HEK293 (cell line): ENCODE data around the gene GJD3.

Experiments
- CTCF ChIA-PET: fragments of 350-600 bp; formaldehyde crosslinking; extraction: SDS; loops from one replicate; lab custom pipeline; 2021; ENCODE audit warnings: antibody characterized with exemption; lab: Yijun Ruan, JAX
- POLR2A ChIA-PET: fragments of 300-600 bp; formaldehyde crosslinking; extraction: SDS; loops from one replicate; lab custom pipeline; 2020; ENCODE audit warnings: antibody characterized with exemption, inconsistent platforms; lab: Yijun Ruan, JAX
- H3K27ac ChIP-seq: fragments of 200-500 bp; sonication (Bioruptor generic); 2 replicates; pipeline ENCODE4 v1.5.1; 2014; ENCODE audit warnings: low read depth, low read length, control low read depth, inconsistent platforms; ENCODE audit errors: extremely low read depth
- H3K36me3 ChIP-seq, 2 experiments: fragments of 200-500 bp in 1 of 2; sonication (Bioruptor generic) in 1 of 2; 1 replicate in 1 of 2; 2 replicates in 1 of 2; pipeline ENCODE4 v1.5.1; 2014 to 2017; ENCODE audit warnings: inconsistent platforms in 2 of 2, low read length in 2 of 2; ENCODE audit not compliant: control insufficient read depth in 2 of 2, insufficient read depth in 1 of 2
- H3K4me1 ChIP-seq: fragments of 200-500 bp; sonication (Bioruptor generic); 2 replicates; pipeline ENCODE4 v1.5.1; 2014; ENCODE audit warnings: mild to moderate bottlenecking, low read length, inconsistent platforms; ENCODE audit not compliant: control insufficient read depth, insufficient read depth
- H3K4me3 ChIP-seq: 2 replicates; pipeline ENCODE4 v1.5.1; 2011; ENCODE audit warnings: low read depth, mild to moderate bottlenecking, control low read depth, low read length, moderate library complexity
- H3K9me3 ChIP-seq: fragments of 200-500 bp; sonication (Bioruptor generic); 2 replicates; pipeline ENCODE4 v1.5.1; 2014; ENCODE audit warnings: low read depth, low read length, inconsistent platforms; ENCODE audit not compliant: control insufficient read depth, insufficient read depth
- EGR2 ChIP-seq: fragments of 450-650 bp; formaldehyde crosslinking; IDR thresholded peaks from 2 replicates; pipeline ENCODE4 v1.5.1; 2016; ENCODE audit warnings: low read depth, missing biosample characterization, missing genetic modification characterization
- ELK4 ChIP-seq: IDR thresholded peaks from 2 replicates; pipeline ENCODE4 v1.6.1; 2011; ENCODE audit warnings: mild to moderate bottlenecking, low read depth, low read length, borderline replicate concordance
- GLIS1 ChIP-seq: fragments of 450-650 bp; formaldehyde crosslinking; IDR thresholded peaks from 2 replicates; pipeline ENCODE4 v1.5.1; 2016; ENCODE audit warnings: missing biosample characterization, missing genetic modification characterization
- HOXC10 ChIP-seq: sonication (generic); formaldehyde crosslinking; IDR thresholded peaks from 2 replicates; pipeline ENCODE4 v1.8.1; 2023; ENCODE audit warnings: mild to moderate bottlenecking, missing genetic modification reagents
- REPIN1 ChIP-seq: fragments of 450-650 bp; formaldehyde crosslinking; IDR thresholded peaks from 2 replicates; pipeline ENCODE4 v1.5.1; 2017; ENCODE audit warnings: missing biosample characterization, missing genetic modification characterization, low read depth
- REST ChIP-seq: fragments of 450-650 bp; formaldehyde crosslinking; IDR thresholded peaks from 2 replicates; pipeline ENCODE4 v1.5.1; 2016; ENCODE audit warnings: missing biosample characterization, missing genetic modification characterization
- ZBTB17 ChIP-seq: fragments of 450-650 bp; formaldehyde crosslinking; IDR thresholded peaks from 2 replicates; pipeline ENCODE4 v1.5.1; 2016; ENCODE audit warnings: missing biosample characterization, missing genetic modification characterization
- ZEB2 ChIP-seq: fragments of 450-650 bp; formaldehyde crosslinking; IDR thresholded peaks from 2 replicates; pipeline ENCODE4 v1.5.1; 2016; ENCODE audit warnings: missing biosample characterization, missing genetic modification characterization
- ZFHX2 ChIP-seq: fragments of 450-650 bp; formaldehyde crosslinking; conservative IDR thresholded peaks from 2 replicates; pipeline ENCODE4 v1.5.1; 2016; ENCODE audit warnings: missing biosample characterization, missing genetic modification characterization
- ZFP69B ChIP-seq: fragments of 450-650 bp; formaldehyde crosslinking; IDR thresholded peaks from 2 replicates; pipeline ENCODE4 v1.5.1; 2016; ENCODE audit warnings: missing biosample characterization, missing genetic modification characterization
- ZNF132 ChIP-seq: fragments of 450-650 bp; formaldehyde crosslinking; IDR thresholded peaks from 2 replicates; pipeline ENCODE4 v1.5.1; 2017; ENCODE audit warnings: missing biosample characterization, missing genetic modification characterization, borderline replicate concordance
- ZNF140 ChIP-seq: fragments of 450-650 bp; formaldehyde crosslinking; IDR thresholded peaks from 2 replicates; pipeline ENCODE4 v1.5.1; 2016; ENCODE audit warnings: missing biosample characterization, missing genetic modification characterization
- ZNF26 ChIP-seq: fragments of 450-650 bp; formaldehyde crosslinking; IDR thresholded peaks from 2 replicates; pipeline ENCODE4 v1.5.1; 2016; ENCODE audit warnings: missing biosample characterization, missing genetic modification characterization
- ZNF37A ChIP-seq: fragments of 450-650 bp; IDR thresholded peaks from 2 replicates; pipeline ENCODE4 v1.5.1; 2018; ENCODE audit warnings: missing biosample characterization, missing genetic modification characterization
- ZNF398 ChIP-seq: fragments of 450-650 bp; formaldehyde crosslinking; IDR thresholded peaks from 2 replicates; pipeline ENCODE4 v1.5.1; 2017; ENCODE audit warnings: missing biosample characterization, missing genetic modification characterization
- ZNF585B ChIP-seq: fragments of 450-650 bp; formaldehyde crosslinking; IDR thresholded peaks from 2 replicates; pipeline ENCODE4 v1.5.1; 2016; ENCODE audit warnings: missing biosample characterization, missing genetic modification characterization
- ZNF621 ChIP-seq: fragments of 450-650 bp; formaldehyde crosslinking; IDR thresholded peaks from 2 replicates; pipeline ENCODE4 v1.5.1; 2017; ENCODE audit warnings: missing biosample characterization, missing genetic modification characterization
- ZNF654 ChIP-seq: fragments of 450-650 bp; formaldehyde crosslinking; IDR thresholded peaks from 2 replicates; pipeline ENCODE4 v1.5.1; 2016; ENCODE audit warnings: low read depth, missing biosample characterization, missing genetic modification characterization
- TF ChIP-seq, protein P1 (sequence below): fragments of 450-650 bp; formaldehyde crosslinking; IDR thresholded peaks from 2 replicates; pipeline ENCODE4 v1.5.1; 2017; ENCODE audit warnings: missing biosample characterization, missing genetic modification characterization

Gene GJD3

DNA sequence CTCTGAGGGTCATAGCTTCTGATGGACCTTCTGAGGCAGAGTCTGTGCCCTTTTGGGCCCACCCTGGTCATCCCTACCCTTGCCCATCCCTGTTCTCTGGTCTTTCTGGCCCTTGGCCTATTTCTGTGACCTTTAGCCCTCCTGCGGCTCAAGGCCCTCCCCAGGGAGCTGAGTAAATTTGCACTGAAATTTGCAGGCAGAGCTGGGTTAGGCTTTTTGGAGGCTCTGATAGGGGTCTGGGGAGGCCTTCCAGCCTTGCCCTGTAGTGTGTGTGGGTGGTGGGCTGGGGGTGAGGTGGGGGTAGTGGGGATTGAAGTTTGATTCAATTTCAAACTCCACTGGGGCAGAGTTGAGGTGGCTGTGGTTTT is 37.7 kb downstream of the GJD3 start:
- peaks cover 23% of the 10 kb centered on the region for H3K4me1 ChIP-seq
- POLR2A ChIA-PET: interaction anchor here (1.1 to 1.9 kb wide), 2 partner anchors 10 to 12 kb away, joined by 5 to 7 read pairs; no protein-coding TSS in a partner anchor
- TF ChIP-seq GLIS1 (tag by site-specific recombination): peak; percentile 37; the same call in 1 of the 2 replicates
- TF ChIP-seq ZNF585B (tag by site-specific recombination): no peak
- TF ChIP-seq, all 188 proteins: peak for 1
- H3K9me3 ChIP-seq: no peaks in the 10 kb centered on the region
- peaks cover 0 to 15% of the 10 kb centered on the region in 2 experiments; a peak in 1 of 3 replicates for H3K36me3 ChIP-seq
- no peak overlapping the region for H3K27ac ChIP-seq
- CTCF ChIA-PET: interaction anchor here (1.1 to 2.4 kb wide), 3 partner anchors 10 to 28 kb away, joined by 3 to 10 read pairs (median 7); no protein-coding TSS in a partner anchor
- no peak overlapping the region for H3K4me3 ChIP-seq

- ChIA-PET CTCF (interaction anchor here (0.6 to 2.4 kb wide), 4 partner anchors 9 to 567 kb away, joined by 3 to 10 read pairs (median 6); no protein-coding TSS in a partner anchor), POLR2A (interaction anchor here (1.1 to 1.9 kb wide), 2 partner anchors 9 to 13 kb away, joined by 5 to 7 read pairs; no protein-coding TSS in a partner anchor)
- H3K4me3 ChIP-seq: no peak overlapping the region
Measured at GRCh38 chr17:40326014-40326831, 38.3 kb downstream of the GJD3 start.

DNA sequence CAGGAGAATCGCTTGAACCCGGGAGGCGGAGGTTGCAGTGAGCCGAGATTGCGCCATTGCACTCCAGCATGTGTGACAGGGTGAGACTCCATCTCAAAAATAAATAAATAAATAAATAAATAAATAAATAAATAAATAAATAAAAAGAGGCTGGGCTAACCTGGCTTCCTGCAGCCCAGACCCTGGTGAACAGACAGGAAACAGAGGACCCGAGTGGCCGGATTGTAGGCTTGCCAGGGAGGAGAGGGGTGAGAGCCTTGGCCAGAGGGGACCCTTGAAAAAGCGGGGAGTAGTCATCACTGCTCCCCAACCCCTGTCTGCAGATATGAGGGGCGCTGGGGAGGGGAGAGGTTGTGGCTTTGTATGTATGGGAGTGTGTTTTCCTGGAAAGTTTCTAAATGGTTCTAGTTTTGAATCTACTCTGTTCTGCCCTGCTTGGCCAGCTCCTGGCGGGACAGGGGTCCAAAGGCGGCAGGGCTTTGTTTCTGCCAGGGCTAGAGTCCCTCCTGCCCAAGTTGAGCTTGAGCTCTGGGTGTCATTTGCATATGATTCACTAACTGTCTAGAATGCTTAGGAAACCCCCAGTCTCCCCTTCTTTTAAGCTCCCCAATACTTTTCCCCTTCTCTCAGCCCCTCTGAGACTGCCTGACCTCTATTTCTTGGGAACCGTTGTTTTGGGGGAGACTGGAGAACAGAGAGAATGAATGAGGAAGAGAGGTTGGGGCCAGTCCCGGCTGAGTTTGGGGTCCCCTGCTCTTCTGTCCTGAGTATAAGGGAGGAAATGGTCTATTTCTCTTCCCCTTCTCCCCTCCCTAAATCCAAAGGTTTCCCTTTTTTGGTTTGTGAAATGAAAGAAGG is 39.2 kb downstream of the GJD3 start:
- POLR2A ChIA-PET: interaction anchor here (1.1 kb wide), 1 partner anchor 13 kb away, joined by 5 read pairs; no protein-coding TSS in a partner anchor
- H3K27ac ChIP-seq: no peak overlapping the region
- H3K9me3 ChIP-seq: no peaks in the 10 kb centered on the region
- H3K4me3 ChIP-seq: no peak overlapping the region
- CTCF ChIA-PET: interaction anchor here (0.6 to 2.0 kb wide), 4 partner anchors 9 to 566 kb away, joined by 3 to 7 read pairs (median 4); no protein-coding TSS in a partner anchor
- H3K36me3 ChIP-seq: peaks cover 0 to under 1% of the 10 kb centered on the region in 2 experiments; a peak in 1 of 3 replicates
- H3K4me1 ChIP-seq: peaks cover 32% of the 10 kb centered on the region
- no peak for TF ChIP-seq ZNF132 (tag by site-specific recombination)
- no peak for TF ChIP-seq ZBTB17 (tag by site-specific recombination)
- TF ChIP-seq ZNF654 (tag by site-specific recombination): peak; percentile 62
- no peak for TF ChIP-seq ZNF621 (tag by site-specific recombination)
- no peak for TF ChIP-seq ZNF37A (tag by site-specific recombination)
- no peak for TF ChIP-seq ZEB2 (tag by site-specific recombination)
- TF ChIP-seq ZFP69B (tag by site-specific recombination): no peak
- no peak for TF ChIP-seq ELK4
- TF ChIP-seq REPIN1 (tag by site-specific recombination): no peak; the same call in 1 of the 2 replicates
- peak; percentile 92; the same call in 1 of the 2 replicates for TF ChIP-seq ZNF140 (tag by site-specific recombination)
- TF ChIP-seq, protein P1, sequence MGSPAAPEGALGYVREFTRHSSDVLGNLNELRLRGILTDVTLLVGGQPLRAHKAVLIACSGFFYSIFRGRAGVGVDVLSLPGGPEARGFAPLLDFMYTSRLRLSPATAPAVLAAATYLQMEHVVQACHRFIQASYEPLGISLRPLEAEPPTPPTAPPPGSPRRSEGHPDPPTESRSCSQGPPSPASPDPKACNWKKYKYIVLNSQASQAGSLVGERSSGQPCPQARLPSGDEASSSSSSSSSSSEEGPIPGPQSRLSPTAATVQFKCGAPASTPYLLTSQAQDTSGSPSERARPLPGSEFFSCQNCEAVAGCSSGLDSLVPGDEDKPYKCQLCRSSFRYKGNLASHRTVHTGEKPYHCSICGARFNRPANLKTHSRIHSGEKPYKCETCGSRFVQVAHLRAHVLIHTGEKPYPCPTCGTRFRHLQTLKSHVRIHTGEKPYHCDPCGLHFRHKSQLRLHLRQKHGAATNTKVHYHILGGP (tag by site-specific recombination): no peak
- TF ChIP-seq REST (tag by site-specific recombination): peak; percentile 85
- no peak for TF ChIP-seq ZNF398 (tag by site-specific recombination)
- peak; percentile 11; the same call in 1 of the 2 replicates for TF ChIP-seq ZNF26 (tag by site-specific recombination)

More at GRCh38 chr17:40326014-40326831, 38.3 kb downstream of the GJD3 start:
- H3K27ac ChIP-seq: no peak overlapping the region
- H3K36me3 ChIP-seq: peaks cover 0 to 9% of the 10 kb centered on the region in 2 experiments; a peak in 1 of 3 replicates
- peaks cover 29% of the 10 kb centered on the region for H3K4me1 ChIP-seq
- no peaks in the 10 kb centered on the region for H3K9me3 ChIP-seq
- TF ChIP-seq HOXC10 (CRISPR knock-in tag) (no peak), EGR2 (tag by site-specific recombination) (peak; percentile 76), ZFHX2 (tag by site-specific recombination) (peak; percentile 85)
